ENCODE results near the gene GNAI2.

Gene GNAI2

DNA sequence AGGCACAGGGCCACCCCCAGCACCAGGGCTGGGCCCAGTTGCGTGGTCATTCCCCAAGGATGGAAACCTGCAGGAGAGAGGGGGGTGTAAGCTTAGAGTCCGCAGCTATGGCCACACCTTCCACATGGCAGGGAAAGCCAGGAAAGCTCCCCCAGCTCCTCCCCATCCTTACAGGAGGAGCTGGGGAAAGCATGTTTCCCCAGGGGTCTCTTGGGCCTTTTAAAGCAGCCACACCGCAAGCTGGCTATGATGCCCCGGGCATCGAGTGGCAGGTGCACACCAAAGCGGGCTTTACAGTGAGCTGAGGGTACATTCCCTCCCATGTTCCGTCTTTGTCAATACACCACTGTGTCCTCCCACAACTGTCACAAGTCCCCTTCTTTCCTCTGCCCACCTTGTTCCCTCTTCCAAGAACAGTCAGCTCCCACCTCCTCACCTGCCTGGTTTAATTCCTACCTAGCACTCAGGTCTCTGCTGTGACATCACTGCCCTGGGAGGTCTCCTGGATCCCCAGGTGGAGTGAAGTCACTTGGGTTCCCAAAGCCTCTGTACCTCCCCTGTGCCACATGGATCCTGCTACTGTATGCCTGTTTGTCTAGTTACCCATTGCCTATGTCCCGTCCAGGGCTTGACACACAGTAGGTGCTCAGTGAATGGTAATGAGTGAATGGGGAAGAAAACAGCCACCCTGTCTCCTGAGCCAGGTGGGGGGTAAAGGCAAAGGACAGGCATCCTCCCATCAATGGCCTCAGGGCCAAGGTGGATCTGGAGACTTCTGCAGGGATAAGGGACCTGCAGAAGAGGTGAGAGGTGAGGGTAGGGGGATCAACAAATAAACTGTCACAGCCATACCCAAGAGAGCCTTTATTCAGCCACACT is 59.8 kb downstream of the GNAI2 start:
- TF ChIP-seq FOXP2 (optimal IDR thresholded peaks at IDR 0.05; ENCODE audit: borderline replicate concordance, extremely low read depth, extremely low read length, insufficient read depth) (no peak), POLR2AphosphoS5 (IDR thresholded peaks at IDR 0.05; ENCODE audit: low read depth, low read length) (no peak), SIN3A (IDR thresholded peaks at IDR 0.05; ENCODE audit: borderline replicate concordance, insufficient read depth, low read length) (no peak), TAF1 (IDR thresholded peaks at IDR 0.05; ENCODE audit: borderline replicate concordance, insufficient read depth, low read length) (no peak)
- TF ChIP-seq, protein P1, sequence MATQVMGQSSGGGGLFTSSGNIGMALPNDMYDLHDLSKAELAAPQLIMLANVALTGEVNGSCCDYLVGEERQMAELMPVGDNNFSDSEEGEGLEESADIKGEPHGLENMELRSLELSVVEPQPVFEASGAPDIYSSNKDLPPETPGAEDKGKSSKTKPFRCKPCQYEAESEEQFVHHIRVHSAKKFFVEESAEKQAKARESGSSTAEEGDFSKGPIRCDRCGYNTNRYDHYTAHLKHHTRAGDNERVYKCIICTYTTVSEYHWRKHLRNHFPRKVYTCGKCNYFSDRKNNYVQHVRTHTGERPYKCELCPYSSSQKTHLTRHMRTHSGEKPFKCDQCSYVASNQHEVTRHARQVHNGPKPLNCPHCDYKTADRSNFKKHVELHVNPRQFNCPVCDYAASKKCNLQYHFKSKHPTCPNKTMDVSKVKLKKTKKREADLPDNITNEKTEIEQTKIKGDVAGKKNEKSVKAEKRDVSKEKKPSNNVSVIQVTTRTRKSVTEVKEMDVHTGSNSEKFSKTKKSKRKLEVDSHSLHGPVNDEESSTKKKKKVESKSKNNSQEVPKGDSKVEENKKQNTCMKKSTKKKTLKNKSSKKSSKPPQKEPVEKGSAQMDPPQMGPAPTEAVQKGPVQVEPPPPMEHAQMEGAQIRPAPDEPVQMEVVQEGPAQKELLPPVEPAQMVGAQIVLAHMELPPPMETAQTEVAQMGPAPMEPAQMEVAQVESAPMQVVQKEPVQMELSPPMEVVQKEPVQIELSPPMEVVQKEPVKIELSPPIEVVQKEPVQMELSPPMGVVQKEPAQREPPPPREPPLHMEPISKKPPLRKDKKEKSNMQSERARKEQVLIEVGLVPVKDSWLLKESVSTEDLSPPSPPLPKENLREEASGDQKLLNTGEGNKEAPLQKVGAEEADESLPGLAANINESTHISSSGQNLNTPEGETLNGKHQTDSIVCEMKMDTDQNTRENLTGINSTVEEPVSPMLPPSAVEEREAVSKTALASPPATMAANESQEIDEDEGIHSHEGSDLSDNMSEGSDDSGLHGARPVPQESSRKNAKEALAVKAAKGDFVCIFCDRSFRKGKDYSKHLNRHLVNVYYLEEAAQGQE (IDR thresholded peaks at IDR 0.05; ENCODE audit: insufficient read depth in 1 of 2, low read depth in 2 of 2, low read length in 2 of 2) = no peak

DNA sequence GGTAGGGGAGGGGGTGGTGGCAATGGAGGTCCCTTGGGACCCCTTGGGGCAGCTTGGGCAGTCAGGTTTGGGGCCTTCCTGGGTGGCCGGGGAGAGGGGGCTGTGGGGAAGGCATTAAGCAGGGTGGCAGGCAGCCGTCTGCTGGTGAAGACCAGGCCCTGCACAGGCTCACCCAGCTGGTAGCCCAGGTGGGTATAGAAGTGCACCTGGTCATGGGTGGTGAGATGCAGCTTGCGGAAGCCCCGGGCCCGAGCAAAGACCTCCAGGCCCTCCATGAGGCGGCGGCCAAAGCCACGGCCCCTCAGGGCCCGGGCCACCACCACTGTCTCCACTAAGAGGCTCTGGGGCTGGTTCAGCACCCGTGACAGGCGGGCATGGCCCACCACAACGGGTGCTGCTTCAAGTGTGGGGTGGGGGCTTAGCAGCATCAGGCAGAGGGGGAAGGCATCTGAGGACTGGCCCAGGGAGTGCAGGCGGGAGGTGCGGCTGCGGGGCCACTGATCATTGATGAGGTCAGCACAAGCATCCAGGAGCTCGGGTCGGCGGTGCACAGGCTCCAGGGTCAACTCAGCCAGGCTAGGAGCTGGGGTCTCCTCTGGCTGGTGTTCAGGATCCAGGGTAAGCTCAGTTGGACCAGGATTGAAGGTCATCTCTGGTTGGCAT is 60.8 kb downstream of the GNAI2 start:
- no peak for TF ChIP-seq TAF1 (IDR thresholded peaks at IDR 0.05; ENCODE audit: borderline replicate concordance, insufficient read depth, low read length)
- no peak for TF ChIP-seq FOXP2 (optimal IDR thresholded peaks at IDR 0.05; ENCODE audit: borderline replicate concordance, extremely low read depth, extremely low read length, insufficient read depth)
- no peak for TF ChIP-seq SIN3A (IDR thresholded peaks at IDR 0.05; ENCODE audit: borderline replicate concordance, insufficient read depth, low read length)
- TF ChIP-seq POLR2AphosphoS5 (IDR thresholded peaks at IDR 0.05; ENCODE audit: low read depth, low read length) = no peak
- TF ChIP-seq, protein P1 (IDR thresholded peaks at IDR 0.05; ENCODE audit: insufficient read depth in 1 of 2, low read depth in 2 of 2, low read length in 2 of 2) = no peak

DNA sequence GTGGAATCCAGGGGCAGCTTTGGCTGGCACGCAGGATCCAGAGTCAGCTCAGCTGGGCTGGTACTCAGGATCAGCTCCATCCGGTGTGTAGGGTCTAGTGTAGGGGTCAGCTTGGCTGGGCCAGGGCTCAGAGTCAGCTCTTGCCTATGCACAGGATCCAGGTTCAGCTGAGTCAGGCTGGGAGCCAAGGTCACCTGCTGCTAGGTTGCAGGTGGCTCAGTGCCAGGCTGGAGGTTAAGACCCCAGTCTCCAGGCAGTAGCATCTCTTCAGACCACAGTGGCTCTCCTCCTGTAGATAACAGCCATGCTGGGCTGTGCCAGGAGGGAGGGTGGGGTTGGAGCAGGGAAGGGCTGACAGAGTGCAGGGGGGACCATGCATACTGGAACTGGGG is 61.4 kb downstream of the GNAI2 start:
- TF ChIP-seq, protein P1 (IDR thresholded peaks at IDR 0.05; ENCODE audit: insufficient read depth in 1 of 2, low read depth in 2 of 2, low read length in 2 of 2) = no peak
- no peak for TF ChIP-seq FOXP2 (optimal IDR thresholded peaks at IDR 0.05; ENCODE audit: borderline replicate concordance, extremely low read depth, extremely low read length, insufficient read depth)
- no peak for TF ChIP-seq SIN3A (IDR thresholded peaks at IDR 0.05; ENCODE audit: borderline replicate concordance, insufficient read depth, low read length)
- TF ChIP-seq TAF1 (IDR thresholded peaks at IDR 0.05; ENCODE audit: borderline replicate concordance, insufficient read depth, low read length) = no peak
- no peak for TF ChIP-seq POLR2AphosphoS5 (IDR thresholded peaks at IDR 0.05; ENCODE audit: low read depth, low read length)

DNA sequence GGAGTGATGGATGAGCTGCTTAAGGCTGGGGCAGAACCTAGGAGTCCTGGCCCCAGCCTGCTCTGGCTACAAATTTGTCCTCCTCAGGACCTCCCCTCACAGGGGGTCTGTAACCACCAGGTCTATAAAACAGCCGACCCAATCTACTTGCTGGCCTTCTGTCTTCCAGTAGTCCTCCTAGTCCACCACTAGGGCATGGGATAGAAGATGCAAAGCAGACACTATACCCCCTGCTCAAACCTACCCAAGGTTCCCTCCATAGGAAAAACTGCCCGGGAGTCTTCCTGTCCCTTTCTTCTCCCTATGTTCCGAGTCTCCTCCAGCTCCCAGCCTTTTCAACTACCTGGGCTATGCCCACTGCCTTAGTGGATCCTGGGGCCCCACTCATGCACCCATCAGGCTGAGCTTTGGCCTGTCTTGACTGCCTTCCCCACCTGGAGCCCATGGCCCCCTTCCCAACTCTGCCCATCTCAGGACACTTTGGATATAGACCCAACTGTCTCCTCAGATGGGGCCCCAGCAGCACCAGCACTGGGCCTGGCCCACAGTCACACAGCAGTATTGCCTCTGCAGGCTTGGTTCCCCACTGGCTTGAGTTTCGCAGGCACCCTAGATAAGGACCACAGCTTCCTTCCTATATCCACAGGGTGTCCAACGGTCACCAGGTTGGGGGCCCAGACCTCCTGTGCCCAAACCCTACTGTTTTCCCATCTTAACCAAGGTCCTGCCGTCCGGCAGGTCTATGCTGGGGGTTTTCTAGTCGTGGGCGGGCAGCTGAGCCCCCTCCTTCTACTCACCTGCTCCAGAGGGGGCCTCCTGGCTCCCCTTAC is 62.1 kb downstream of the GNAI2 start:
- TF ChIP-seq SIN3A (IDR thresholded peaks at IDR 0.05; ENCODE audit: borderline replicate concordance, insufficient read depth, low read length) = no peak
- TF ChIP-seq, protein P1 (IDR thresholded peaks at IDR 0.05; ENCODE audit: insufficient read depth in 1 of 2, low read depth in 2 of 2, low read length in 2 of 2) = no peak
- TF ChIP-seq FOXP2 (optimal IDR thresholded peaks at IDR 0.05; ENCODE audit: borderline replicate concordance, extremely low read depth, extremely low read length, insufficient read depth) = no peak
- no peak for TF ChIP-seq POLR2AphosphoS5 (IDR thresholded peaks at IDR 0.05; ENCODE audit: low read depth, low read length)
- TF ChIP-seq TAF1 (IDR thresholded peaks at IDR 0.05; ENCODE audit: borderline replicate concordance, insufficient read depth, low read length) = no peak

Measured in PFSK-1 (cell line).